GM21390 (cell line): Measurements from ENCODE around the gene CRIP1.

Experiments
- ATAC-seq: cut with Tn5 transposase; IDR thresholded peaks from one replicate; pipeline ENCODE4 v1.9.1; 2021; ENCODE audit not compliant: unreplicated experiment

Gene CRIP1

GRCh38 chr14:105531894-105532623 is 45.4 kb downstream of the CRIP1 start:
- no peak for ATAC-seq

DNA sequence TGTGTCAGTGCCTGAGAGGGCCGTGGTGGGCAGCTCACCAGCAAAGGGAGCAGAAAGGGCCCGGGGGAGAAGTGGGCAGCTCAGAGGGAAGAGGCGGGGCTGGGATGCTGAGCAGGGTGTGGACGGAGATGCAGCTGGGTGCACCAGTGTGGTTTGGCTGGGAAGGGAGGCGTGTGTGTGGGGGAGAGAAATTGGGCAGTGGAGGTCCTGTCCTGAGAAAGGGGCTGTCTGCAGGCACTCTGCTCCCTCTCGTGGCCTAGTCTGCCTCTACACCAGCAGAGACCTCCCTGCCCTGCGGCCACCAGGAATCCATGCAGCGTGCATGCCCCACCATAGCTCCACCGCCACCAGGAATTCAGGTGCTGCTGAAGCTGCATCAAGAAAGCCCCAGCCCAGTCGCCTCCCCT is 46.1 kb downstream of the CRIP1 start:
- ATAC-seq, result no peak

- ATAC-seq, result no peak
Observed at GRCh38 chr14:105533391-105533790, 46.7 kb downstream of the CRIP1 start.

DNA sequence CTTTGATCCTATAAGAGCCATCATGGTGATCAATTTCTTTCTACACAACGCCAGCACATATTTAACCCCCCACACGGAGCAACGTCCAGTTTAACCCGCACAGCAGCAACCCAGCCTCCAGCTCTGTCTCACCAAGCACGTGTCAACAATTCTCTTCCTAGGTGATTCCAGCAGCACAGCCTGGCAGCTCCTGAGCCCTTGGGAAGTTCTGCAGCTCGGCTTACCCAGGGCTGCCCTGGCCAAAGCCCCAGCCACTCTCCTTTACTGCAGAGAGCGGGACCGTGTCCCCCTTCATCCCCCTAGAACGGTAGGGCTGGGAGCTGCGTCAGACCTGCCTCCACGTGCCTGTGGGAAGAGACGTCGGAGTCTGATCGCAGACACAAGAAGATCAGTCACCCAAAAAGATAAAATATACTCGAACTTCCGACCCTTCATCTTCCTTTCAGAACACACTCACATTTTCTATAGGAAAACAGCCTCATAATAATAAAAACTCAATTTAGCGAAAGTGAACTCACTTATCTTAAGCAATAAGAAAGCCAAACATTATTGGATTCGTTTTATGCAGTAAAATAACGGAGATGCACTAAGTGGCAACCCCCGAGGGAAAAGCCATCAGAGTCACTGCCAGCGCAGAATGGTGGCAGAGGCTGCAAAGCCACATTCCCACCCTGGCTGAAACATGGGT is 47.3 kb downstream of the CRIP1 start:
- no peak for ATAC-seq

- ATAC-seq, result no peak
Observed at GRCh38 chr14:105534586-105534985, 47.9 kb downstream of the CRIP1 start.

GRCh38 chr14:105536051-105536450 is 49.4 kb downstream of the CRIP1 start:
- ATAC-seq, result no peak

DNA sequence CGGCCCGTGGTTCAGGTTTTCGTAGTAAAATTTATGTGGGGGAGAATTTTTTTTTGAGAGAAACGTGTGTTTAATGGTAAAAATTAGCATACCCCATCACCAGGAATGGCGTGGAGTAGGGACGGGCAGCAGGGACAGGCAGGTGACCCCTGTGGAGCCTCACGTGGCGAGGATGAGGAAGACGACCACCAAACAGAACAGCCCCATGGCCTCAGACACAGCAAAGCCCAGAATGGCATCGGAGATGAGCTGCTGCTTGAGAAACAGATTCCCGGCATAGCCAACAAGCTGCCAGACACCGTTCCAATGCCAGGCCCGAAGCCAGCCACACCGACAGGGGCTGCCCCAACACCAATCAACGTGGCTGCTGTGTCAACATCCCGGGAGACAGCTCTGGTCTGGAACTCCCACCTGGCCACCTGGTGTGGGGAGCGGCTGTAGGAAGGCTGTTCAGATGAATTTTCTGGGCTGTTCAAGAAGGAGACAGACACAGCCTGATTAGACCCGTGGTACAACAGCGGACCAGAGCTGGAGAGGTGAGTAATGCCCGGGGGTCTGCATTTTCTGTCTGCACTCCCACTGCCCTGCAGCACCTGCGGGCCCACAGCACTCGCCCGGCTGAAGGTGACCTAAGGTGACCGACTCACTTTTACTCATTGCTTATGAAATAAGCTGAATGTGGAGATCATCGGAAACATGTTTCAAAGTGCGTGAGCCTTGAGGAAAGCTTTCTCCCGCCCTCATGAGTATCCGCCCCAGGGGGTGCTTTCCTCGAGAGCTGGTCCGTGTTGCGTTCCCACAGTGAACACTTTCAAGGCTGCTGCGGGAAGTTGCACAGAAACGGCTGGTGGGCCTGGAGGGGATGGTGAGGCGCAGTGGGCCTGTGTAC is 50.2 kb downstream of the CRIP1 start:
- no peak for ATAC-seq

- ATAC-seq, result no peak
Observed at GRCh38 chr14:105537580-105538474, 51.1 kb downstream of the CRIP1 start.
